Measurements from ENCODE around the gene UTP11. TPM values are rescaled to one million over a fixed set of nuclear protein-coding genes. Genes with fewer than 3 reads are reported as not detected.
A peak's percentile ranks its signal among the peaks of the same experiment; 100 is the strongest.

UTP11 gene
- total RNA-seq, 1 experiment from 2014 or later = 53.8 TPM

DNA sequence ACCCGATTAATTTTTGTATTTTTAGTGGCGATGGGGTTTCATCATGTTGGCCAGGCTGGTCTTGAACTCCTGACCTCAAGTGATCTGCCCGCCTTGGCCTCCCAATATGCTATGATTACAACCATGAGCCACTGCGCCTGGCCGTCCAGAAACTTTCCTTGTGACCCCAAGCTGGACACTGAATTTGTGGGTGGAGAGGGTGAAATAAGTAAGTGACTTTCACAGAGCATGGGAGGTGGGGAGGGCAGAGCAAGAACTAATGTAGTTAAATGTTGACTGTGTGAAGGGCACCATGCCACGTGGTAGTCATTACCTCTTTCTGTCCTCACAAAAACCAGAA, 2.7 kb upstream of the UTP11 start:
- intact Hi-C loops (cut with micrococcal nuclease; ENCODE audit: unreplicated experiment) = no loop called here
- no peak for ATAC-seq

DNA sequence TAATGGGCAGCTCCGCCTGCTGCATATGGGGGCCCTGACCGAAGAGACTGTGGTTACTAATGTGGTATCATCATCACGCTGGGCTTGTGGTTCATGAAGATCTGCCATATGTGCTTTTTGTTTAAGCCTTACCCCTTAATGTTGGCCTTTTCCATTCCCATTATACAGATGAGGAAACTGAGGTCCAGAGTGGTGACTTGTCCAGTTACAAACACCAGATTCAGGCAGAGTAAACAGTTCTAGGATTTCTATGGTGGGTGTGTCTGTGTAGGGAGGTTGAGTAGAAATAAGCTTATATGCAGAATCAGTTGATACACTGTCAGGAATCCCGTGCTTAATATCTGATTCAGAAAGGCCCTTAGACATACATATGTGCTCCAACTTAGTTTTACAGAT, 691 bp downstream of the UTP11 start:
- TF ChIP-seq, protein P1, sequence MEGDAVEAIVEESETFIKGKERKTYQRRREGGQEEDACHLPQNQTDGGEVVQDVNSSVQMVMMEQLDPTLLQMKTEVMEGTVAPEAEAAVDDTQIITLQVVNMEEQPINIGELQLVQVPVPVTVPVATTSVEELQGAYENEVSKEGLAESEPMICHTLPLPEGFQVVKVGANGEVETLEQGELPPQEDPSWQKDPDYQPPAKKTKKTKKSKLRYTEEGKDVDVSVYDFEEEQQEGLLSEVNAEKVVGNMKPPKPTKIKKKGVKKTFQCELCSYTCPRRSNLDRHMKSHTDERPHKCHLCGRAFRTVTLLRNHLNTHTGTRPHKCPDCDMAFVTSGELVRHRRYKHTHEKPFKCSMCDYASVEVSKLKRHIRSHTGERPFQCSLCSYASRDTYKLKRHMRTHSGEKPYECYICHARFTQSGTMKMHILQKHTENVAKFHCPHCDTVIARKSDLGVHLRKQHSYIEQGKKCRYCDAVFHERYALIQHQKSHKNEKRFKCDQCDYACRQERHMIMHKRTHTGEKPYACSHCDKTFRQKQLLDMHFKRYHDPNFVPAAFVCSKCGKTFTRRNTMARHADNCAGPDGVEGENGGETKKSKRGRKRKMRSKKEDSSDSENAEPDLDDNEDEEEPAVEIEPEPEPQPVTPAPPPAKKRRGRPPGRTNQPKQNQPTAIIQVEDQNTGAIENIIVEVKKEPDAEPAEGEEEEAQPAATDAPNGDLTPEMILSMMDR (IDR thresholded peaks at IDR 0.05) = no peak
- TF ChIP-seq, protein P2, sequence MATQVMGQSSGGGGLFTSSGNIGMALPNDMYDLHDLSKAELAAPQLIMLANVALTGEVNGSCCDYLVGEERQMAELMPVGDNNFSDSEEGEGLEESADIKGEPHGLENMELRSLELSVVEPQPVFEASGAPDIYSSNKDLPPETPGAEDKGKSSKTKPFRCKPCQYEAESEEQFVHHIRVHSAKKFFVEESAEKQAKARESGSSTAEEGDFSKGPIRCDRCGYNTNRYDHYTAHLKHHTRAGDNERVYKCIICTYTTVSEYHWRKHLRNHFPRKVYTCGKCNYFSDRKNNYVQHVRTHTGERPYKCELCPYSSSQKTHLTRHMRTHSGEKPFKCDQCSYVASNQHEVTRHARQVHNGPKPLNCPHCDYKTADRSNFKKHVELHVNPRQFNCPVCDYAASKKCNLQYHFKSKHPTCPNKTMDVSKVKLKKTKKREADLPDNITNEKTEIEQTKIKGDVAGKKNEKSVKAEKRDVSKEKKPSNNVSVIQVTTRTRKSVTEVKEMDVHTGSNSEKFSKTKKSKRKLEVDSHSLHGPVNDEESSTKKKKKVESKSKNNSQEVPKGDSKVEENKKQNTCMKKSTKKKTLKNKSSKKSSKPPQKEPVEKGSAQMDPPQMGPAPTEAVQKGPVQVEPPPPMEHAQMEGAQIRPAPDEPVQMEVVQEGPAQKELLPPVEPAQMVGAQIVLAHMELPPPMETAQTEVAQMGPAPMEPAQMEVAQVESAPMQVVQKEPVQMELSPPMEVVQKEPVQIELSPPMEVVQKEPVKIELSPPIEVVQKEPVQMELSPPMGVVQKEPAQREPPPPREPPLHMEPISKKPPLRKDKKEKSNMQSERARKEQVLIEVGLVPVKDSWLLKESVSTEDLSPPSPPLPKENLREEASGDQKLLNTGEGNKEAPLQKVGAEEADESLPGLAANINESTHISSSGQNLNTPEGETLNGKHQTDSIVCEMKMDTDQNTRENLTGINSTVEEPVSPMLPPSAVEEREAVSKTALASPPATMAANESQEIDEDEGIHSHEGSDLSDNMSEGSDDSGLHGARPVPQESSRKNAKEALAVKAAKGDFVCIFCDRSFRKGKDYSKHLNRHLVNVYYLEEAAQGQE (IDR thresholded peaks at IDR 0.05; ENCODE audit: insufficient read depth in 1 of 2, low read depth in 2 of 2, low read length in 1 of 2) = no peak
- TF ChIP-seq TCF7L2 (IDR thresholded peaks at IDR 0.05; ENCODE audit: low read depth, low read length) (no peak), SIN3A (IDR thresholded peaks at IDR 0.05; ENCODE audit: borderline replicate concordance, insufficient read depth, low read depth, low read length) (no peak), POLR2AphosphoS5 (IDR thresholded peaks at IDR 0.05; ENCODE audit: low read depth, low read length) (no peak)
- Histone ChIP-seq H3K27ac (ENCODE audit: low read length) (peak overlapping the region; percentile 96), H3K9me3 (ENCODE audit: control insufficient read depth, insufficient read depth, low read depth, low read length) (no peaks in the 10 kb centered on the region), H3K36me3 (ENCODE audit: control insufficient read depth, insufficient read depth, low read length) (peaks cover 6% of the 10 kb centered on the region), H3K4me1 (ENCODE audit: control insufficient read depth, insufficient read depth, low read length) (peaks cover 19% of the 10 kb centered on the region), H3K4me3 (ENCODE audit: low read depth in 2 of 2, low read length in 2 of 2) (peak overlapping the region; percentile 92 to 98), H3K27me3 (ENCODE audit: control insufficient read depth, insufficient read depth, low read length) (no peaks in the 10 kb centered on the region)
- no peak for DNase-seq (ENCODE audit: low read depth, low spot score)
- intact Hi-C loops (cut with micrococcal nuclease; ENCODE audit: unreplicated experiment) = no loop called here
- no peak for ATAC-seq
- POLR2A ChIA-PET = interaction anchor here (0.6 to 1.6 kb wide), 2 partner anchors 10 to 18 kb away, joined by 4 to 23 read pairs; no protein-coding TSS in a partner anchor
- in situ Hi-C loops (cut with HindIII; ENCODE audit: low pct_unique_long_range_greater_than_20kb, low sequenced_read_pairs) = no loop called here
- CTCF ChIA-PET = interaction anchor here (0.7 kb wide), 1 partner anchor 15 kb away, joined by 3 read pairs; no protein-coding TSS in a partner anchor
- BruUV-seq (replicated peaks) = TSS peak; percentile 85

More for the DNA sequence above, 2.7 kb upstream of the UTP11 start:
- no peak for DNase-seq (ENCODE audit: low read depth, low spot score)
- peaks cover 2% of the 10 kb centered on the region; the same call in 1 of the 2 replicates for H3K36me3 ChIP-seq (ENCODE audit: control insufficient read depth, insufficient read depth, low read length)
- no peak overlapping the region for H3K4me3 ChIP-seq (ENCODE audit: low read depth in 2 of 2, low read length in 2 of 2)
- BruUV-seq (replicated peaks) = no TSS peak
- in situ Hi-C loops (cut with HindIII; ENCODE audit: low pct_unique_long_range_greater_than_20kb, low sequenced_read_pairs) = no loop called here
- H3K27ac ChIP-seq (ENCODE audit: low read length) = no peak overlapping the region
- TF ChIP-seq, protein P1 (IDR thresholded peaks at IDR 0.05) = no peak
- TF ChIP-seq SIN3A (IDR thresholded peaks at IDR 0.05; ENCODE audit: borderline replicate concordance, insufficient read depth, low read depth, low read length) = no peak
- TF ChIP-seq POLR2AphosphoS5 (IDR thresholded peaks at IDR 0.05; ENCODE audit: low read depth, low read length) = no peak
- TF ChIP-seq TCF7L2 (IDR thresholded peaks at IDR 0.05; ENCODE audit: low read depth, low read length) = no peak
- TF ChIP-seq, protein P2 (IDR thresholded peaks at IDR 0.05; ENCODE audit: insufficient read depth in 1 of 2, low read depth in 2 of 2, low read length in 1 of 2) = no peak
- H3K27me3 ChIP-seq (ENCODE audit: control insufficient read depth, insufficient read depth, low read length) = no peaks in the 10 kb centered on the region
- no peaks in the 10 kb centered on the region for H3K9me3 ChIP-seq (ENCODE audit: control insufficient read depth, insufficient read depth, low read depth, low read length)
- ChIA-PET POLR2A (no interaction called here), CTCF (no interaction called here)
- H3K4me1 ChIP-seq (ENCODE audit: control insufficient read depth, insufficient read depth, low read length) = peaks cover 13% of the 10 kb centered on the region

All from Panc1 (cell line).